Measurements from ENCODE around the gene GPR157.

GPR157 gene

DNA sequence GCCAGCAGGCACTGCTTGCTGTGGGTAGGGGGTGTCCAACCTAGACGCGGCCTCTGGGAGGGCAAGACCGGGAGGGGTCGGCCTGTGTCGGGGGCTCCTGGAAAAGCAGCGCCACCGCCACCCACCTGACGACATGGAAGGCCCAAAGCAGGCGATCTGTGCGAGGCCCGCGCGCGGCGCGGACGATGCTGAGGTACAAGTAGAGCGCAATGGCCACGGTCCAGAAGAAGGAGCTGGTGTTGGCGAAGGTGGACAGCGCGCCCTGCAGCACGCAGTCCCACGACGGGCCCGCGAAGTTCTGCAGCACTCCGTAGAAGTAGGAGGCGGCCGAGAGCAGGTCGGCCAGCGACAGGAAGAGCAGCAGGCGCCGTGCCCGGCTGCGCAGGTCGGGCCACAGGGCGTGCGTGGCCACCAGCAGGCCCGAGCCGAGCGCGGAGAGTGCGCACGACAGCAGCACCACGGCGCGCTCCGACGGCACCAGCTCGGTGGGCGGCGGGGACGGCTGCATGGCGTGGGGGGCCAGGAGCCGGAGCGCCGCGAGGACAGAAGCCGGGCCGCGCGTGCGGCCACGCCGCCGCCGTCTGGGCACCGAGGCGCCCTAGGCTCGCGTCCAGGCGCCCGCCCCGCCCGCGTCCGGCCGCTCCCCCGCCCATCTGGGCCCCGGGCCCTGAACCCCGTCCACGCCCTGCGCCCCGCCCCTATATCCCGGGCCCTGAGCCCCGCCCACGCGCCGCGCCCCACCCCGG is at the start of gene GPR157:
TSS of gene GPR157 (minus strand) at position 583 of the 746 bp plus-strand sequence. CDS start at position 508, 75 bp downstream.
- H2AFZ ChIP-seq (ENCODE audit: low read length), result peak within 1 kb of the TSS; percentile 80
- no peaks in the 10 kb centered on the region for H3K36me3 ChIP-seq (ENCODE audit: insufficient read depth, low read length)

GRCh38 chr1:9174762-9175161 is 45.9 kb upstream of the GPR157 start:
- H3K4me2 ChIP-seq (ENCODE audit: low read depth, low read length, poor library complexity, severe bottlenecking), result no peak overlapping the region

More for the DNA sequence above, at the start of gene GPR157:
- Histone ChIP-seq H3K4me3 (ENCODE audit: low read length, poor library complexity, severe bottlenecking) (peak within 1 kb of the TSS; percentile 74), H4K20me1 (ENCODE audit: insufficient read depth, low read length, poor library complexity, severe bottlenecking) (no peaks in the 10 kb centered on the region), H3K4me1 (ENCODE audit: insufficient read depth, low read length, poor library complexity, severe bottlenecking) (peaks cover 18% of the 10 kb centered on the region), H3K4me2 (ENCODE audit: low read depth, low read length, poor library complexity, severe bottlenecking) (peak within 1 kb of the TSS; percentile 87), H3K9me3 (ENCODE audit: insufficient read depth, low read depth, low read length) (no peaks in the 10 kb centered on the region), H3K9me2 (replicated peaks; ENCODE audit: low read depth, low read length) (no peaks in the 10 kb centered on the region), H3K79me2 (ENCODE audit: insufficient read depth, low read length) (no peaks in the 10 kb centered on the region), H3K9ac (ENCODE audit: low read depth, low read length, poor library complexity, severe bottlenecking) (peak within 1 kb of the TSS; percentile 56), H3K27me3 (ENCODE audit: insufficient read depth, low read length, poor library complexity, severe bottlenecking) (no peaks in the 10 kb centered on the region), H3F3A (ENCODE audit: low read depth) (0 out of 2 replicates have a peak, but pooled peaks cover 6% of the 10 kb centered on the region)
- TF ChIP-seq CTCF (conservative IDR thresholded peaks at IDR 0.05; ENCODE audit: low read length) (no peak), EZH2phosphoT487 (IDR thresholded peaks at IDR 0.05; ENCODE audit: borderline replicate concordance) (no peak)

GRCh38 chr1:9174243-9174642 is 45.3 kb upstream of the GPR157 start:
- Histone ChIP-seq H3K9me2 (replicated peaks; ENCODE audit: low read depth, low read length) (no peaks in the 10 kb centered on the region), H3K79me2 (ENCODE audit: insufficient read depth, low read length) (no peaks in the 10 kb centered on the region), H3K4me2 (ENCODE audit: low read depth, low read length, poor library complexity, severe bottlenecking) (no peak overlapping the region), H3K4me3 (ENCODE audit: low read length, poor library complexity, severe bottlenecking) (no peak overlapping the region), H3K36me3 (ENCODE audit: insufficient read depth, low read length) (no peaks in the 10 kb centered on the region), H3K9me3 (ENCODE audit: insufficient read depth, low read depth, low read length) (no peaks in the 10 kb centered on the region), H3F3A (ENCODE audit: low read depth) (no peaks in the 10 kb centered on the region), H2AFZ (ENCODE audit: low read length) (no peak overlapping the region), H3K27me3 (ENCODE audit: insufficient read depth, low read length, poor library complexity, severe bottlenecking) (no peaks in the 10 kb centered on the region), H4K20me1 (ENCODE audit: insufficient read depth, low read length, poor library complexity, severe bottlenecking) (no peaks in the 10 kb centered on the region), H3K4me1 (ENCODE audit: insufficient read depth, low read length, poor library complexity, severe bottlenecking) (no peaks in the 10 kb centered on the region), H3K9ac (ENCODE audit: low read depth, low read length, poor library complexity, severe bottlenecking) (no peak overlapping the region)
- TF ChIP-seq CTCF (conservative IDR thresholded peaks at IDR 0.05; ENCODE audit: low read length) (no peak), EZH2phosphoT487 (IDR thresholded peaks at IDR 0.05; ENCODE audit: borderline replicate concordance) (no peak)

More at GRCh38 chr1:9174762-9175161, 45.9 kb upstream of the GPR157 start:
- Histone ChIP-seq H4K20me1 (ENCODE audit: insufficient read depth, low read length, poor library complexity, severe bottlenecking) (no peaks in the 10 kb centered on the region), H3K4me3 (ENCODE audit: low read length, poor library complexity, severe bottlenecking) (no peak overlapping the region), H3F3A (ENCODE audit: low read depth) (no peaks in the 10 kb centered on the region), H3K27me3 (ENCODE audit: insufficient read depth, low read length, poor library complexity, severe bottlenecking) (no peaks in the 10 kb centered on the region), H3K9me3 (ENCODE audit: insufficient read depth, low read depth, low read length) (no peaks in the 10 kb centered on the region), H2AFZ (ENCODE audit: low read length) (no peak overlapping the region), H3K4me1 (ENCODE audit: insufficient read depth, low read length, poor library complexity, severe bottlenecking) (no peaks in the 10 kb centered on the region), H3K79me2 (ENCODE audit: insufficient read depth, low read length) (no peaks in the 10 kb centered on the region), H3K36me3 (ENCODE audit: insufficient read depth, low read length) (no peaks in the 10 kb centered on the region), H3K9ac (ENCODE audit: low read depth, low read length, poor library complexity, severe bottlenecking) (no peak overlapping the region), H3K9me2 (replicated peaks; ENCODE audit: low read depth, low read length) (no peaks in the 10 kb centered on the region)
- TF ChIP-seq CTCF (conservative IDR thresholded peaks at IDR 0.05; ENCODE audit: low read length), result no peak
- TF ChIP-seq EZH2phosphoT487 (IDR thresholded peaks at IDR 0.05; ENCODE audit: borderline replicate concordance), result no peak

All from Loucy (cell line).